Adrenal gland (tissue), 12 donors: ENCODE data around the gene WDFY4. TPM values are rescaled to one million over a fixed set of nuclear protein-coding genes. Genes with fewer than 3 reads are reported as not detected.

Experiments used
- DNase-seq, 7 donors: peaks; one replicate each; pipeline ENCODE4 v3.0.0-alpha.2; 2019 to 2020
- H3K27ac ChIP-seq, 5 donors: fragments of 200-600 bp; sonication (generic) in 4 of 5; 1 replicate in 3 of 5; 2 replicates in 2 of 5; pipeline versions ENCODE4 v1.5.1 to v1.8.0; 2016 to 2020; ENCODE audit warnings: mild to moderate bottlenecking in 1 of 5
- H3K27me3 ChIP-seq: fragments of 200-600 bp; 2 replicates; pipeline ENCODE4 v1.8.0; 2021
- H3K36me3 ChIP-seq, 2 donors: fragments of 200-600 bp; replicated peaks in 1 of 2; 1 replicate in 1 of 2; 2 replicates in 1 of 2; pipeline versions ENCODE4 v1.5.1 to v1.8.0; 2018 to 2022
- H3K4me1 ChIP-seq, 2 donors: fragments of 200-600 bp; replicated peaks in 1 of 2; 1 replicate in 1 of 2; 2 replicates in 1 of 2; pipeline versions ENCODE4 v1.5.1 to v1.8.0; 2018 to 2021
- H3K4me3 ChIP-seq, 4 donors: fragments of 200-600 bp; sonication (generic) in 3 of 4; one replicate each; pipeline ENCODE4 v1.5.1; 2016 to 2018
- H3K9me3 ChIP-seq, 3 donors: fragments of 200-600 bp; sonication (generic) in 1 of 3; replicated peaks in 1 of 3; 1 replicate in 2 of 3; 2 replicates in 1 of 3; pipeline versions ENCODE4 v1.5.1 to v1.8.0; 2016 to 2021
- POLR2A ChIP-seq, 2 donors: fragments of 450-650 bp; IDR thresholded peaks; one replicate each; pipeline ENCODE4 v1.6.1; 2017; ENCODE audit warnings: antibody characterized with exemption in 2 of 2, mild to moderate bottlenecking in 2 of 2, moderate library complexity in 1 of 2
- WGBS, 4 donors: extraction: QIAGEN DNeasy Blood & Tissue Kit in 2 of 4; methylation state at CpG; one replicate each; pipeline versions ENCODE4 v1.1.5 to v1.1.7; 2013 to 2017; 5-methylcytosine and 5-hydroxymethylcytosine counted together
- intact Hi-C, 2 donors: fragments of 100-400 bp; cut with DNase I; formaldehyde crosslinking; loops; one replicate each; pipeline versions ENCODE4 v1.14.1 to v1.15.0; 2022 to 2023
- polyA plus RNA-seq, 3 donors: library from polyadenylated mRNA; stranded (reverse); fragments of 200-250 nt in 2 of 3; fragments of 350-450 nt in 1 of 3; fragmentation: Illumina TruSeq in 1 of 3; extraction: RNeasy Lipid Tissue Mini Kit (QIAGEN cat#74804) in 1 of 3; gene quantifications; one replicate each; pipeline ENCODE4 v1.2.3, GENCODE V29; 2013 to 2014
- total RNA-seq, 9 donors: library from RNA; depleted of rRNA in 4 of 9; stranded (reverse); fragments of >200 nt in 4 of 9; fragments of 120-200 nt in 1 of 9; fragmentation: NEBNext Ultra II Directional in 1 of 9; extraction: Animal tissue kit (Norgen Biotek cat#: 25700) in 1 of 9; gene quantifications; one replicate each; pipeline versions ENCODE4 v1.1.0 to v1.2.4, GENCODE V29; 2013 to 2023
- TF ChIP-seq, protein P1 (sequence below), 6 experiments: fragments of 450-650 bp in 4 of 6; fragments of 200-600 bp in 2 of 6; sonication (generic) in 1 of 6; IDR thresholded peaks; 1 replicate in 5 of 6; 2 replicates in 1 of 6; pipeline versions ENCODE4 v1.5.1 to v1.8.0; 2016 to 2021; ENCODE audit warnings: antibody characterized with exemption in 6 of 6, mild to moderate bottlenecking in 2 of 6, moderate library complexity in 1 of 6
- donor health status: healthy with polysubstance abuse.
- donor health status: Bipolar disorder and iron deficiency.
- donor health status: DM: yes; HTN: yes; CAD: no.
- donor health status: DM: no; HTN: no; CAD: no.
- donor health status: DM: no; HTN: no; CAD: no.
- donor health status: DM: yes; HTN: yes; CAD: no.

WDFY4 gene
- total and polyA plus RNA-seq, 12 donors: 0.61 to 9.9 (median 5.7) TPM

DNA sequence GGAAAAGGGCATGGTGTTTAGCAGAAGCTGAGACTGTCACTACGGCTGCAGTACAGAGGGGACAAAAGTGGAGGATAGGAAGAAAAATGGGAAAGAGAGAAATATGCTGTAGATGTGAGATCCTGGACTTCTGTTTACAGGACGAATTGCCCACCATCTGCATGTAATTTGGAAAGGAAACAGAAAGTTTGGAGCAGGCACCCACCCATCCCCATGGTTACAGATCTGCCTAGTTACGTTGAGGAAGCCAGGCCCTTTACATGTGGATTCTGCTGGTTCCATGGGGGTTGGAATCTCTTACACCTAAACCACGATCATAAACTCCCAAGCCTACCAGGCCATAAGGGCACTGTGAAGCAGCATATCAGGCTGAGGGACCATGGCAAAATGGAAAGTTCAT lies 84.3 kb downstream of the WDFY4 start:
- H3K36me3 ChIP-seq: no peaks in the 10 kb centered on the region
- H3K4me3 ChIP-seq: no peak overlapping the region
- 79 to 90% (median 82%) methylated on average over 4 of the region's 4 CpGs for WGBS, 4 donors
- no peaks in the 10 kb centered on the region for H3K9me3 ChIP-seq
- TF ChIP-seq, protein P1, sequence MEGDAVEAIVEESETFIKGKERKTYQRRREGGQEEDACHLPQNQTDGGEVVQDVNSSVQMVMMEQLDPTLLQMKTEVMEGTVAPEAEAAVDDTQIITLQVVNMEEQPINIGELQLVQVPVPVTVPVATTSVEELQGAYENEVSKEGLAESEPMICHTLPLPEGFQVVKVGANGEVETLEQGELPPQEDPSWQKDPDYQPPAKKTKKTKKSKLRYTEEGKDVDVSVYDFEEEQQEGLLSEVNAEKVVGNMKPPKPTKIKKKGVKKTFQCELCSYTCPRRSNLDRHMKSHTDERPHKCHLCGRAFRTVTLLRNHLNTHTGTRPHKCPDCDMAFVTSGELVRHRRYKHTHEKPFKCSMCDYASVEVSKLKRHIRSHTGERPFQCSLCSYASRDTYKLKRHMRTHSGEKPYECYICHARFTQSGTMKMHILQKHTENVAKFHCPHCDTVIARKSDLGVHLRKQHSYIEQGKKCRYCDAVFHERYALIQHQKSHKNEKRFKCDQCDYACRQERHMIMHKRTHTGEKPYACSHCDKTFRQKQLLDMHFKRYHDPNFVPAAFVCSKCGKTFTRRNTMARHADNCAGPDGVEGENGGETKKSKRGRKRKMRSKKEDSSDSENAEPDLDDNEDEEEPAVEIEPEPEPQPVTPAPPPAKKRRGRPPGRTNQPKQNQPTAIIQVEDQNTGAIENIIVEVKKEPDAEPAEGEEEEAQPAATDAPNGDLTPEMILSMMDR (IDR thresholded peaks at IDR 0.05): no peak
- no peak for TF ChIP-seq POLR2A (IDR thresholded peaks at IDR 0.05)
- H3K27me3 ChIP-seq: no peaks in the 10 kb centered on the region
- no peaks in the 10 kb centered on the region for H3K4me1 ChIP-seq
- no peak for DNase-seq
- H3K27ac ChIP-seq: no peak overlapping the region
- intact Hi-C loops: no loop called here

DNA sequence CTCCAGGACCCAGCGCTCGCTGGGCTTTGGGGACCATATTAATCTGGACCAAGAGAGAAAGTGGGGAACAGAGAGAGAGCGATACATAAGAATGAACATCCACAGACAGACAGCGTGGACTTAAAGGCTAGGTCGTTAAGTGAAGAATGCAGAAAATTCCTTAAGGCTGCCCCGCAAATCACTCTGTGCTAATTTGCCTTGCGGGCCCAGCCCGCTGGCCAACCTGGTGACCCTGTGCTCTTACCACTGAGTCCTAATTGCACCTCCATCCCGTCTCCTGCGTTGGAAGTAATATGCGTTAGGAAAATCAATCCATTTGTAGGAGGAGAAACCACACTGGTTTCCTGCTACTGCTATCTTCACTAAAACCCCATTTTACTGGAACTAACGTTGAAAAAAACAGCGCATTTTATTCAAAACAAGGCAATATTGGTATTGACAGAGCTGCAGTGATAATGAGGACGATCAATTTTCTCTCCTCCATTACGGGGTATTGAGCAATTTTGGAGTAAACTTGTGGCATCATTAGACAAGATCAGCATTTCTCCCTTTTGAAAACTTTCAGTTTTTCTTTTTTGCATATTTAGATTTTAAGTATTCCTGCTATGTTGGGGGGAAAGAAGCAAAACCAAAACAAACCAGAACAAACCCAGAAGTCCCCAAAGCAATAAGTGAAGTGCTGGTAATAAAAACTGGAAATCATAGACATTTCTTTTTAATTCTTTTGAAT lies 85.2 kb downstream of the WDFY4 start:
- no peaks in the 10 kb centered on the region for H3K9me3 ChIP-seq
- no peak overlapping the region for H3K27ac ChIP-seq
- intact Hi-C loops: no loop called here
- no peaks in the 10 kb centered on the region for H3K4me1 ChIP-seq
- no peak for DNase-seq
- no peak overlapping the region for H3K4me3 ChIP-seq
- H3K36me3 ChIP-seq: no peaks in the 10 kb centered on the region
- 86 to 93% (median 89%) methylated on average over 15 of the region's 15 CpGs for WGBS, 4 donors
- TF ChIP-seq, protein P1 (IDR thresholded peaks at IDR 0.05): no peak
- no peak for TF ChIP-seq POLR2A (IDR thresholded peaks at IDR 0.05)
- no peaks in the 10 kb centered on the region for H3K27me3 ChIP-seq

GRCh38 chr10:48770561-48771089 lies 86.0 kb downstream of the WDFY4 start:
- no peaks in the 10 kb centered on the region for H3K4me1 ChIP-seq
- no peaks in the 10 kb centered on the region for H3K36me3 ChIP-seq
- H3K27me3 ChIP-seq: no peaks in the 10 kb centered on the region
- DNase-seq: no peak
- H3K4me3 ChIP-seq: no peak overlapping the region
- H3K27ac ChIP-seq: no peak overlapping the region
- H3K9me3 ChIP-seq: no peaks in the 10 kb centered on the region
- TF ChIP-seq, protein P1 (IDR thresholded peaks at IDR 0.05): no peak
- no peak for TF ChIP-seq POLR2A (IDR thresholded peaks at IDR 0.05)
- 17 to 38% (median 29%) methylated on average over 1 of the region's 1 CpG for WGBS, 4 donors
- intact Hi-C loops: no loop called here

DNA sequence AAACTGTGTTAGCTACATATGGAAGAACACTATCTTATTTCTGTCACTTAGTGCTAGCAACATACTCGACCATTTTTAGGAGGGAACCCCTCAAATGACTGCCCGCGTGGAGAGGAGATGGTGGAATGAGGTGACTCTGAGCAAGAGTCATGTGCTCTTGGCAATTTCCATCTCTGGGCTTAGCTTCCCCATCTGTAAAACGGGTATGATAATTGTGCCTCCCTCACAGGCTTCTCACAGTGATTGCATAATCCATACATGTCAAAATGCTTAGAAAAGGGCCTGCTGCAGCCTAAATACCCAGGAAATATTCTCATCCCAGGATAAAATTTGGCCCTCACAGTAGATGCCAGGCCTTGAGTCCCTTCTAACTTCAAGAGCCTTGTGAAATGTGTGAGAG lies 86.6 kb downstream of the WDFY4 start:
- DNase-seq: no peak
- Histone ChIP-seq H3K36me3 (no peaks in the 10 kb centered on the region), H3K9me3 (no peaks in the 10 kb centered on the region), H3K4me3 (no peak overlapping the region), H3K27me3 (no peaks in the 10 kb centered on the region), H3K27ac (no peak overlapping the region), H3K4me1 (no peaks in the 10 kb centered on the region)
- WGBS, 4 donors: 78 to 94% (median 85%) methylated on average over 4 of the region's 4 CpGs
- intact Hi-C loops: no loop called here
- TF ChIP-seq POLR2A (IDR thresholded peaks at IDR 0.05): no peak
- TF ChIP-seq, protein P1 (IDR thresholded peaks at IDR 0.05): no peak
